GM18498 (cell line): ENCODE measurements around the gene PPP1R9B.

ENCODE experiments used
- ATAC-seq: cut with Tn5 transposase; IDR thresholded peaks from one replicate; pipeline ENCODE4 v1.9.1; 2021; ENCODE audit warnings: mild to moderate bottlenecking, moderate library complexity; ENCODE audit not compliant: unreplicated experiment

Gene PPP1R9B

DNA sequence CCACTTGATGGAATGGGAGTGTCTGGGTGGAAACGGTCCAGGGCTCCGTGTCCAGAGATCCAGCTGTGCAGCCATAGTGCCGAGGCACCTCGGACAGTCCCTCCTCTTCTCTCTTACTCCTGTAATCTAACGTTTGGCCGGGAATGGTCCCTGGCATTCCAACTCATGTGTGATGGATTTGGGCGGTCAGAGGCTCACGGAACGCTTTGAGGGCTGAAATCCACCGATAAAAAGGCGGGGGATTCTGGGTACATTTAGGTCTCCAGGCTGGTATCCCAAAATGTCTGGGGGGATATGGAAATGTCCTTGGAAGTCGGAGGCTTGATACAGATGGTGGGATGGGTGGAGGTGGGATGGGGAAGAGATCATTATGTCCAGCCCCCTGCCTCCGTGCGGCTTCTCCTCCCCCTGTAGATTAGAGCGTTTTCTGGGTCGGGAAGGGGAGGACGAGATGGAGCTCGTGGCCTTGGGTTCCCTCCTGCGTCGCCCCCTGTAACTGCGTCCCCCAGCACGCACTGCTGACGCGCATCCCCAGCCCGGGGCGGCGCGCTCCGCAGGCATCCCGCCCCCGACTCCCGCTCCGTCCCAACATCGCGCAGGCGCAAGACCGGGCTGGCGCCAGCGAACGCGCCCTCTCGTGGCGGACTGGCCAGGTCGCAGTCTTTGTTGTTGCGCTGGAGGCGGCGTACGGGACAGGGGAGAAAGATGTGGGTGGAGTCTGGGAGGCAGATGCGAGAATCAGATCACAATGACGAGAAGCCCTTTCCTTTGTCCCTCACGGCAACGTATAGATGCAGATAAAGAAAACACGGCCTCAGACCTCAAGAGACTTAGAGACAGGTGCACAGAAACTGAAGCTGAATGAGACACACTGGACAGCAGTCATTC is 10.8 kb upstream of the PPP1R9B start:
- ATAC-seq: peak; percentile 86

DNA sequence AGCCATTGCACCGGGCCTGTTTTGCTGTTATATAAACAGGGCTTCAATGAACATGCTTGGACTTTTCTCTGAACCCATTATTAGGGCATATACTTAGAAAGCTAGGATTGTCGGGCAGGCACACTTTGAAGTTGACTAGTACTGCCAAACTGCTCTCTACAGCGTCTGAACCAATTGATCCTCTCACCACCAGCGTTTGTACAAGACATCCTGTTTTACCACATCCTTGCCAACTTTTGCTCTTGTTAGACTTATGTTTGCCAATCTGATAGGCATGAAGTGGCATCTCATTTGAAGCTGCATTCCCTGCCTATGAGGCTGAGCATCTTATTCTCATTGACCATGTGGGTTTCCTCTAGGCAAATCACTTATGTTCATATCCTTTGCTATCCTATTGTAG is 7.4 kb upstream of the PPP1R9B start:
- no peak for ATAC-seq

DNA sequence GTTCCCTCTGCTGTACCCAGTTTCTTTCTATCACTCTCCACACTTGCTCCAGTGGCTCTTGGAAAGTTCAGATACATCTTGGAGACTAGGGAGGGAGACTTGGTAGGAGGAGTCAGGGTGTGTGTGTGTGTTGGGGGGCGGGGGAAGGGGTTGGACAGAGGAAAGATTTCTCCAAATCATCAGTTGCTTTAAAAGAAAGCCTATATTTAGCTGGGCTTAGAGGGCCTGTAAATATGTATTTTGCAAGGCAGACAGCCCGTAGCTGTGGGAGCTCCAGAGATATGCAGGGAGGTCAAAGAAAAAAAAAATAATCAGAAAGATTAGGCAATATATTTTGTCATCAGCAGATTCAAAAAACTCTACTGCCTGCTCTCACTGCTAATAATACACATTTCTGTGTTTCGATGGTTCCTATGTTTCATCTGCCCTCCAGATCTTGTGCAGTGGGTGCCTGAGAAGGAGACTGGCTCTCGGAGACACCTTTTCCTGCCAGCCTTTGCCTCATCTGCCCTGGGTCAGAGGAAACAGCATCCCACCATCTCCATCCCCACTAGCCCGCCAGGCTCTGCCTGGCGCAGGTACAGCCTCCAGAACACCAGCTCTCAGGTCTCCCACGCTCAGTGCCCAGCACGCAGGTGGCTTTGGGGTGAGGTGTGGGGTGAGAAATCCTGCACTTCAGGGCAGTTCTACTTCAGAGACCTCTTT is 4.8 kb upstream of the PPP1R9B start:
- no peak for ATAC-seq

DNA sequence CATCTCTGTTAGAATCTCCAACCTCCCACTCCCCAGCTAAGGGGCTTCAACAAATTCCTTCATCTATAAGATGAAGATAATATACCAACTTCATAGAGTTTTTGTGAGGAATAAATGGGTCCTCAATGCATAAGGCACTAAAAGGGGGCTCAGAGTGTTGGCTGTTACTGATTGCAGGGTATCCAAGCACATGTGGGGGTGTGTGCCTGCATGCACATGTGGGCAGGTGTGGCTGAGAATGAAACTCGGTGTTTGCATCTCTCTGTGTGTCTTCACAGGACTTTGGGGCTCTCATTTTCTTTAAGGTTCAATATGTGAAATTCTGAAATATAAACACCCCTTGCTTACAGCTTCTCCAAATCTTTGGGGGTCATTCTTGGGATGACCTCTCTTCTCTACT is 4.1 kb upstream of the PPP1R9B start:
- no peak for ATAC-seq

DNA sequence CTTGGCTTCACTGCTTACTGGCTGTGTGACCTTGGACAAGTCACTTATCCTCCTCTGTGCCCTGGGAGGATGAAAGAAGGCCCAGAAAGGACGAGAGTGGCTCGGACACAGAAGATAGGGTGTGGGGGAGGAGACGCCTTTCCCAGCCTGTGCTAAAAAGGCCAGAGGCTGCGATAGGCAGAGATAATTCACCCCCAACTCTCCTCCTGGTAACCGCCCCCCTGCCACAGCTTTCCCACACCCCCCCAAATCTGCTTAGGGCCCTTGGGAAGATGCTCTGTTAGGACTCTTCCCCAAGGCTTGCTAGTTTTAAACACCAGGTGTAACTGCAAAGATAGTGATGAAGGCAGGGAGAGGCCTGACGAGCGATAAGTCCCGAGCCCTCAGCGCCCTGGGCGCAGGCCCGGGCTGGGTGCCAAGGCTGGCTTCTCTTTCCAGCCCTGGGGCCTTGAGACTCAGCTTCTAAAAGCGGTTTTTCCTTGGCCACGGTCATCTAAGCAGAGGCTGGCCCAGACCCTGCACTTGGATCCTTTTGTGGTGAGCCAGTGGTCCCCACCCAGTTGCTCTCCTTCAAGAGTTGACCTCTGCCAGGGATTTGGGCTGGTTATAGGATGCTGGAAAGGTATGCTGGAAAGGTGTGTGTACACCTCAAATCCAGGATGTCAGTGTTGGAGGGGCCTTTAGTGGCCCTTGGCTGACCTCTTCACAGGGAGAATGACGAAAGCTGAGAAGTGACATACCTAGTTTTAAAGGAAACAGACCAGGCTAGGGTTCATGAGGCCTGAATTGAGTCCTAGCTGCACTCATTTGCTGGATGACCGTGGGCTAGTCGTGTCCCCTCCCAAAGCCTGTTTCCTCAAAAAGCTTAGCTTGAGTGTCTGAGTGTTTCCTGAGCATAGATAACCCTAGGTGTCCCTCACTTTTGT is 3.4 kb upstream of the PPP1R9B start:
- ATAC-seq: no peak

DNA sequence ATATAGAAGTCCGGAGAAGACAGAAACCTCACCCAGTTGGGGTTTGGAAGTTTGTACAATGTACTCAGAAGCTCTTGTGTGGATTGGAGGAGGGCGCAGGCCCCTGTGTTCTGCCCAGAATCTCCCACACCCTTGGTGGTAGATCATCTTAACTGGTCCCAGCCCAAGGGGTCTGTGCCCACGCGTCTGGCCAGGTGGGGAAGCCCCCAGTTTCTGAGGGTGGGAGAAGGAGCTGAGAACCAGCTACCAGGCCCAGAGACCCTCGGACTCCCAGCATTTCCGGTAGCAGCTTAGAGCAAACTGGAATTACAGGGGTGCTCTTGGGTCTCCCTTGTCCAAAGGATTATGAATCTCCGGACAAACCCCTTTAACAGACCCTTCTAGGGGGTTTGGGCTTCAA is 2.3 kb upstream of the PPP1R9B start:
- ATAC-seq: no peak

DNA sequence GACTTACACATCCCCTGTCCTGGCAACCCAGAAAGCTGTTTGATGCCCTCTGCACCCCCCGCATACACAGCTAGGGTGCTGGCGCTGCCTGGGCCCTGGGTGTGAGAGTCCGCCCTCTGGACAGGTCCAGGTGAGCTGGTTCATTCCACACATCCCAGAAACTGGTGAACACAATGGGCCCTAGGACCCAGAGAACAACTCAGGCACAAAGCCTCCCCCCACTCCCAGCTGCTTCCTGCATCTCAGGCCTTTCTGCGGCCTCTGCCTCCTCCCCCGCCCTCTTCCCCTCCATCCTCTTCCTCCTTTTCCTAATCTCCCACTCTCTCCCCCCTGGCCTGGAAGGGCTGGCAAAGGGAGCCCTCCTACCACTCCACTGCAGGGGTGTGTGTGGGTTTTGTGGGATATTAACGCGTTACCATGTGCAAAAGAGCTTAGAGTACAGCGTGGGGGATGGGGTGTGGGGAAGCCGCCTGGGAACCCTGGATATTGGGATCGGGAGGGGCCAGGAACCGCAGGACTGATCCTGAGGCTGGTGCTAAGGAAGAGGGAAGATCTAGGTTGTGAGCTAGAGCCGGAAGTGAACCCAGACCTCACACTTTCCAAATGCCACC is 1.6 kb upstream of the PPP1R9B start:
- peak; percentile 30 for ATAC-seq

DNA sequence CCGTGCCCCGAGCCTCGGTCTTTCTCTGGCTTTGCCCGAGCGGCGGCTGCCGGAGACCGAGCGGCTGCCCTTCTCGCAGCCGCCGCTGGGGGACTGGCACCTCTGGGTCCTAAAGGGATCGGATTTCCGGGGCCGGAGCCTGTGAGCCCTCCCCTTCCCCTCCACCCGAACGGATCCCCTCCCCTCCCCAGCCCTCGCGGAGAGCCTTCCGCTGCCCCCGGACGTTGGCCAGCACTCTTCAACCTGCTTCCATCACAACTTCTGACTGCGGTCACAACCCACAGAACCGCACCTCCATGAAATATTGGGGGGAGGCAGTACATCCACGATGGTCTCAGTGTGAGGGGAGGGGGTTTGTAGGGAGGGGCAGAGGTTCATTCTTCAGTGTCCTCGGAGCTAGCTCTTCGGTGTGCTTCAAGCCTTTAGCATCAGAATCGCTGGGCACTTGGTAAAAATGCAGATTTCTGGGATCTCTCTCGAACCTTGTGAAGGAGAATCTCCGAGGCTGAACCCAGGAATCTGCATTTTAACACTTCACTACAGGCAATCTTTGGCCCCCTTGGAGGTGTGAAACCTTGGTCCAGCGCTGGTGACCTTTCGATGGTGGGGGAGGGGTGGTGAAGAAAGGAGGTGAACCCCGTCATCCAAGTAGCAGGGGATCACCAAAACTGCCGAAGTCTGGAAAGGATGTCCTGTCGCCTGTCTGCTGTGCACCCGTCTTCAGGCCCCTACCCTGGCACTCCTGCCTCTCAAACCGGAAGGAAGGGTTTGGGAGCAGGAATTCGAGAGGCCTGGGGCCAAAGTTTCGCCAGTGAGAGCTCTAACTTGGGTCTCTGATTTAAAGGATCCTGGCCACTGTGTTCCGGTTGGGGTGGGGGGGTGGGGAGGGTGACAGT is 812 bp upstream of the PPP1R9B start:
- ATAC-seq: peak; percentile 39

DNA sequence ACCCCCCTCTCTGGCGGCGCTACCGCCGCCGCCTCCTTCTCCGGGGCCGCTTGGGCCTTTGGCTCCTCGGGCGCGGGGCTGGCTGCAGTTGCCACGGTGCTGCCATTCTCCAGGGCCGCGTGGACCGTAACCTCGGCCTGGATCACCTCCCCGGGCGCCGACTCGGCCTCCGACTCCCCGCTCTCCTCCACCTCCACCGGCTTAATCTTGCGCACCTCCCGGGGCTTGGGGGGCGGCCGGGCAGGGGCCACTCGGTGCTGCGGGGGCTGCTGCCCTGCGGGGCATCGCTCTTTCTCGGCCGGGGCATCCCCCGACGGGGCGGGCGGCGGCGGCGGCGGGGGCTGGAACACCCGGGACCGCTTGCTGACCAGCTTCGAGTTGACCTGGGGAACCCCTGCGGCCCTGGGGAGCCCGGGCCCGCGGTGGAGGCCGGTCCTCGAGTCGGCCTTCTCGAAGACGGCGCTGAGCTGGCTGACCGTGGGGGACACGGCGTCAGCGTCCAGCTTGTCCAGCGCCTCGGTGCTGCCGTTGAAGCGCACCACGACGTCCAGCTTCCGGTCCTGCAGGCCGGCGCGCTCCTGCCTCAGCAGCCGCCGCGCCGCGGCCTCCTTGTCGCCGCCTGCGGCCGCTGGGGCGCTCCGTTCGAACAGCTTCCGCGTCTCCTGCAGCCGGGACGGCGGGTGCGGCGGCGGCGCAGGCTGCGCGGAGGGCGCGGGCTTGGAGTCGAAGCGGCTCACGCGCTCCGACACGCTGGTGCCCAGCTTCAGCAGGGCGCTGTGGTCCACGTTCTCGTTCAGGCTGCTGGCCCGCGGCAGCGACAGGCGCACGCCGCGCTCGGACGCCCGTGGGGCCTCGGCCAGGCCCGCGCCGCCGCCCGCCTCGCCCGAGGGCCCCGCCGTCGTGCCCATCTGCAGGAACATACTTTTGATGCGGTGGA is 792 bp downstream of the PPP1R9B start:
- no peak for ATAC-seq

DNA sequence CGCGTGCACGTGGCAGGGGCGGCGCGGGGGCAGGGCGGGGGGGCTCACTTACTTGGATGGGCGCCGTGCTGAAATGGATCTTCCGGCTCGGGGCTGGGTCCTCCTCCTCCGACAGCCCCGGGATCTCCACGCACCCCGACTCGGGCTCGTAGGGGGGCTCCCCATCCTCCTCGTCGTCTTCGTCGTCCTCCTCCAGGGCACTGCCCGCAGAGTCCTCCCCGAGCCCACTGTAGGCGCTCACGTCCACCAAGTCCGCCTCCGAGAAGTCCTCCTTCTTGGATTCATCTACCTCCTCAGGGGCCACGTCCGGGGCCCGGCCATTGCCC is 1.4 kb downstream of the PPP1R9B start:
- ATAC-seq: no peak

DNA sequence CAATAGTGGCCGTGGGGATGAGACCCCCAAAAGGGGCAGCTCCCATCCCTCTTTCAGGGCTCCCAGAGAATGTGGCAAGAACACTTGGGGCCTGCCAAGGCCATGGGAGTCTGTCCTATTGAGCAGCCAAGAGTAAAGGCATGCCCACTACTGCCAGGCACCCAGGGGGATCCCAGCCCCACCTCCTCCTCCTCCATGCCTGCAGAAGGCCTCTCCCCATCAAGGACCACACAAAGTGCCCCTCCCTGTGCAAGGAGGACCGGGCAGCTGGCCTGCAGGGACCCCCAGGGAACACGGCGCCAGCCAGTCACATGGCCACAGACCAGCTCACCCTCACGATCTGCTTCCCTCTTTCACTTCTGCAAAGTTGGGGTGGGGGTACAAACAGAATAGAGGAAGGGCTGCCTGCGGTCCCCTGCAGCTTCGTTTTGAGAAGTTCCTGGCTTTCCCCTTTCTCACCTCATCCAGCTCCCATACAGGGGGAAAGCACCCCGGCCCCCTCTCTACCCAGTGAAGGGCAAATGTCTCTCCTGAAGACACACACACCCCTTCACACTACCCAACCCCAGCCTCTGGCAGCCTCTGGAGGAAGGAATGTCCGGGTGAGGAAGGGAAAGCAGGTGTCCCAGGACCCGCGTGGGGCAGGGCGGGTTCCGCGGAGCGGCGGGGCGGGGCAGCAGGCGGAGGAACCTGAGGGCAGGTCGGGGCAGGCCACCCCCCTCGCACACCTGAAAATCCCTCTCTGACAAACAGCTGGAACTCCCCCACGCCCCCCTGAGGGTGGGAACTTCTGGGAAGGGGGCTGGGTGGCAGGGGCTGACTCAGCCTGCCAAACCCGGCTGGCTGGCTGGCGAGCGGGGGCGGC is 2.0 kb downstream of the PPP1R9B start:
- ATAC-seq: peak; percentile 34

DNA sequence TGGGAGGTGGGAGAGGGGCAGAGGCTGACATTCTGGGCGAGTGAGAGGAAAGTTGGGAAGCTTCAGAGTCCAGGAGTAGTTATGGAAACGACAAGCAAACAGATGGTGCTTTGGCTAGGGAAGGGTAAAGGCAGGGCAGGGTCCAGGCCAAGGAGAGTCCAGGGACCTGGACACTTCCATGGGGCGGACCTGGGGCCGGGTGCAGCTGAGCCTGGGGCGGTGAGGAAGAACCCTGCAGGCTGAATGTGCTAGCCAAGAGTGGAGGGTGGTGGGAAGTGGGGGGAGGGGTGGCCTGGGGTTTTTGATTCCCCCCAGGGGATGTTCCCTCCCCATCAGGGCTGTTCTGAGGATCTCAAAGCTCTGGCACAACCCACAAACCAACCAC is 2.6 kb downstream of the PPP1R9B start:
- no peak for ATAC-seq

DNA sequence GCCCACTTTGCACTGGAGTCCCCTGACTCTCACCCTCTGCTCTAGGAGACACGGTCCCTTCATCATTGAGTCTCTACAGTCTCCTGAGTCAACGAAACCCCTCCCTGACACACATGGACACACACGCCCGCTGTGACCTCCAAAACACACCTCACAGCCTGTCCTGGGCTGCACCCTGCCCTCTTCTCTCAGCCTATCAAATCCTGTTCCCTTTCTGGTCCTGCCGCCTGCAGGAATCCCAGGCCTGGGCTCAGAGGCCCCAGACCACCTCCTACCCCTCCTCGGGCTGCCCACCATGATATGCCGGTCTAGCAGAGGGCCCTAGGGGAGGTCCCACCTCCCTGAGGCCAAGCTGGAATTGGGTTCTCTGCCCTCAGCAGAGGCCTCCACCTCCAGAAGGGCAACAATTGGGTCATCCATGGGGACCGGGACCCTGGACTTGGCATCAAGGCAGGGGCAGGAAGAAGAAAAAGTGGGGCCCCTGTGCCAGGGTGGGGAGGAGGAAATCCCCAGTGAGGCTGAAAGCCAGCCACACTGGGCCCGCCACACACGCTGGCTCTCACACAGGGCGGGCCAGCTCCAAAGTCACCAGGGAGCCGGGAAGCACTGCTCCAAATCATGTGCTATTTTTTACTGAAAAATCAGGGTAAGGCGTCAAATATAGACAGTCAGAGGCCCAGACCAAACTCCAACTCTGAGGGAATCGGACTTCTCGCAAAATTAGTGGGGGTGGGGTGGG is 3.4 kb downstream of the PPP1R9B start:
- no peak for ATAC-seq

DNA sequence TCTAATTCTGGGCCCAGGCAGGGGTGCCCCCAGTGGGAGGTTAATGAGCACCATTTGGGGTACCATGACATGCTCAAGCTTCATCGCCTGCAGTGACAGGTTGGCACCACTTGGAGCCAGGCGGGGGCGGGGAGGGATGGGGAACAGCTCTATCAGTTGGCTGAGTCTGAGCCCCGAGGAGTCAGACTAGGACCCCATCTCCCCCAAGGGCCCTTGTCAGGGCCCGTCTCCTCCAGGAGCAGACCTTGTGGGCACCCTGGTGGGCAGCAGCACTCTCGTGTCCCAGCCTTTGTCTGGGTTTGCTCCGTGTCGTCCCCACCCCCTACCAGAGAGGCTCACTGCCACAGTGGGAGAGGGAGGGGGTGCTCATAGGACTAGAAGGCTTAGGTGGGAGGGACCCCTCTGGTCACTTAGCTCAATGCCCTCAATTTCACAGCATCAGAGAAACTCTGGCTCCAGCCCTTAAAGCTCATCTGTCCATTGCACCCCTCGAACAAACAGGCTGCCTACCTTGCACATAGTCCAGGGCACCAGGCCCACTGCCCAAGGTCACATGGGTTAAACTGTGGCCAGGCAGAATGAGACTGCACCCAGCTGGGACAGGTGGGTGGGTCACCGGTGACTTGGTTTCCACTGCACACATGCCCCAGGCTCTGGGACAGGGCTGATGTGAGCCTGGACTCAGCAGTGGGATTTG is 4.1 kb downstream of the PPP1R9B start:
- ATAC-seq: no peak

DNA sequence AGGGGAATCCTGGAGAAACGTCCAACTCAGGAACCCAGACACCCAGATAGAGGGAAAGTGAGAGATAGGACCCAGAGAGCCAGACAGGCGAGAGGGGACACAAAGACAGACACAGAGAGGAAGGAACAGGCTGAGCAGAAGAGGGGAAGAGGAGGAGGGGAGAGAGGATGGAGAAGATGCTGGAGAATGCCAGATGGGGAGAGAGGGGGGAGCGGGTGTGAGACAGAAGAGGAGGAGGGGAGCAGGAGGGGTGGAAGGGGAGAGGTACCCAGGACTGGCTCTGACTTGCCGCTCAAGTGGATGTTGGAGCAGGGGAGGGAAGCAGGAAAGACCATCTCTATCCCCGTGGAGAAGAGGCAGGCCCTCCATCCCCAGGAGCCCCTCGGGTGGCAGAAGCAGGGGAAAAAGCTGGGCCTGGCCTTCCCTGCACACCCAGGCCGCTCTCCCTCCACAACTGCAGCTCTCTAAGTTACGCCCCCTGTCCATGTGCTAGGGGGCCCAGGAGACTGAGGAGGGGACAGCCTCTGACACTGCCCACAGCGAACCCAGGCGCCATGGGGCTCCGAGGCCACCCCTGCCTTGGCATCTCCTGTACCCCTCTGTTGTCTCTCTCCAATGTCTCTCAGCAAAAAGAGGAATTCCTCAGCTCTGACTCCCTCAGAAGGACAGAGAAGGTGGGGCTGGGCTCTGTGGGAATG is 4.8 kb downstream of the PPP1R9B start:
- no peak for ATAC-seq
